HepG2 (cell line): ENCODE measurements around the gene NEDD8. TPM values are rescaled to one million over a fixed set of nuclear protein-coding genes. Genes with fewer than 3 reads are reported as not detected.

ENCODE experiments used
- ARNTL ChIP-seq: sonication (generic); formaldehyde crosslinking; IDR thresholded peaks from 2 replicates; pipeline ENCODE4 v1.4.0; 2020; ENCODE audit warnings: mild to moderate bottlenecking, missing genetic modification reagents
- FOXM1 ChIP-seq: sonication (generic); formaldehyde crosslinking; IDR thresholded peaks from 2 replicates; pipeline ENCODE4 v1.5.0; 2020; ENCODE audit warnings: missing genetic modification reagents
- HDAC1 ChIP-seq: sonication (generic); formaldehyde crosslinking; IDR thresholded peaks from 2 replicates; pipeline ENCODE4 v1.5.1; 2020; ENCODE audit warnings: mild to moderate bottlenecking, missing genetic modification reagents
- HNRNPH1 ChIP-seq: fragments of 200-400 bp; formaldehyde crosslinking; optimal IDR thresholded peaks from 2 replicates; pipeline ENCODE3; 2017; ENCODE audit warnings: mild to moderate bottlenecking, low read depth, low read length
- HNRNPL ChIP-seq: fragments of 200-400 bp; formaldehyde crosslinking; IDR thresholded peaks from 2 replicates; pipeline ENCODE4 v1.6.1; 2017; ENCODE audit warnings: mild to moderate bottlenecking, low read depth, low read length
- MTA1 ChIP-seq: sonication (generic); formaldehyde crosslinking; IDR thresholded peaks from 2 replicates; pipeline ENCODE4 v1.4.0; 2020; ENCODE audit warnings: missing genetic modification reagents, mild to moderate bottlenecking, borderline replicate concordance
- NFIB ChIP-seq: sonication (generic); formaldehyde crosslinking; IDR thresholded peaks from 2 replicates; pipeline ENCODE4 v1.9.0; 2021; ENCODE audit warnings: missing genetic modification reagents, mild to moderate bottlenecking, borderline replicate concordance
- NFYC ChIP-seq: IDR thresholded peaks from 2 replicates; pipeline ENCODE4 v1.6.1; 2016; ENCODE audit warnings: missing genetic modification reagents, missing compliant biosample characterization
- NR2C2 ChIP-seq: sonication (generic); formaldehyde crosslinking; IDR thresholded peaks from 2 replicates; pipeline ENCODE4 v1.4.0; 2020; ENCODE audit warnings: missing genetic modification reagents, mild to moderate bottlenecking, moderate library complexity, borderline replicate concordance
- SALL1 ChIP-seq: sonication (generic); formaldehyde crosslinking; IDR thresholded peaks from 2 replicates; pipeline ENCODE4 v1.8.0; 2022; ENCODE audit warnings: mild to moderate bottlenecking, missing genetic modification reagents
- SMARCC2 ChIP-seq: fragments of 450-650 bp; IDR thresholded peaks from 2 replicates; pipeline ENCODE4 v1.6.1; 2017; ENCODE audit warnings: antibody characterized with exemption, mild to moderate bottlenecking
- SSRP1 ChIP-seq: IDR thresholded peaks from 2 replicates; pipeline ENCODE4 v1.6.1; 2016; ENCODE audit warnings: control low read depth
- SYNCRIP ChIP-seq: fragments of 200-400 bp; formaldehyde crosslinking; IDR thresholded peaks from 2 replicates; pipeline ENCODE4 v1.6.1; 2018; ENCODE audit warnings: mild to moderate bottlenecking, low read depth, low read length; ENCODE audit not compliant: insufficient read depth
- TGIF2 ChIP-seq: IDR thresholded peaks from 2 replicates; pipeline ENCODE4 v1.6.1; 2016; ENCODE audit warnings: control low read depth, missing compliant biosample characterization
- ZFY ChIP-seq: sonication (generic); formaldehyde crosslinking; IDR thresholded peaks from 2 replicates; pipeline ENCODE4 v1.4.0; 2020; ENCODE audit warnings: missing genetic modification reagents
- ZNF230 ChIP-seq: sonication (generic); formaldehyde crosslinking; IDR thresholded peaks from 2 replicates; pipeline ENCODE4 v1.4.0; 2020; ENCODE audit warnings: mild to moderate bottlenecking, missing genetic modification reagents
- ZNF292 ChIP-seq: sonication (generic); formaldehyde crosslinking; IDR thresholded peaks from 2 replicates; pipeline ENCODE4 v1.8.1; 2022; ENCODE audit warnings: mild to moderate bottlenecking, low read depth, missing genetic modification reagents, borderline replicate concordance
- ZNF468 ChIP-seq: sonication (generic); formaldehyde crosslinking; IDR thresholded peaks from 2 replicates; pipeline ENCODE4 v1.8.0; 2022; ENCODE audit warnings: mild to moderate bottlenecking, moderate library complexity, missing genetic modification reagents
- ZNF496 ChIP-seq: sonication (generic); formaldehyde crosslinking; IDR thresholded peaks from 2 replicates; pipeline ENCODE4 v1.8.1; 2023; ENCODE audit warnings: mild to moderate bottlenecking, moderate library complexity, missing genetic modification reagents; ENCODE audit not compliant: insufficient replicate concordance
- polyA plus RNA-seq, 8 experiments: library from polyadenylated mRNA; depleted of rRNA in 3 of 8; stranded (reverse) in 7 of 8; unstranded in 1 of 8; fragments of >200 nt; fragmentation: Illumina TruSeq in 4 of 8; extraction: Trizol in 4 of 8; gene quantifications; 2 replicates each; pipeline versions ENCODE4 v1.2.1 to v1.2.3, GENCODE V29; 2011 to 2016; ENCODE audit warnings: low read depth in 4 of 8, missing spikeins in 1 of 8, mixed read lengths in 1 of 8; ENCODE audit not compliant: insufficient read depth in 1 of 8
- total RNA-seq, 5 experiments: library from RNA; depleted of rRNA; stranded (reverse); fragments of >200 nt; fragmentation: Illumina TruSeq; extraction: Trizol; gene quantifications; 2 replicates each; pipeline ENCODE4 v1.2.3, GENCODE V29; 2016; ENCODE audit warnings: low read depth in 1 of 5
- TF ChIP-seq, protein P1 (sequence below): sonication (generic); formaldehyde crosslinking; IDR thresholded peaks from 2 replicates; pipeline ENCODE4 v1.5.0; 2020; ENCODE audit warnings: missing genetic modification reagents
- TF ChIP-seq, protein P2 (sequence below): sonication (generic); formaldehyde crosslinking; IDR thresholded peaks from 2 replicates; pipeline ENCODE4 v1.5.0; 2020; ENCODE audit warnings: missing genetic modification reagents
- TF ChIP-seq, protein P3 (sequence below): IDR thresholded peaks from 2 replicates; pipeline ENCODE4 v1.6.1; 2016; ENCODE audit warnings: low read depth, missing genetic modification reagents, missing compliant biosample characterization
- TF ChIP-seq, protein P4 (sequence below): IDR thresholded peaks from 2 replicates; pipeline ENCODE4 v1.6.1; 2016

Gene NEDD8
- total and polyA plus RNA-seq, 2 of the 13 experiments (the other 11 are each of a cell fraction or from before 2014, with no cell fraction given): 535 to 713 TPM

DNA sequence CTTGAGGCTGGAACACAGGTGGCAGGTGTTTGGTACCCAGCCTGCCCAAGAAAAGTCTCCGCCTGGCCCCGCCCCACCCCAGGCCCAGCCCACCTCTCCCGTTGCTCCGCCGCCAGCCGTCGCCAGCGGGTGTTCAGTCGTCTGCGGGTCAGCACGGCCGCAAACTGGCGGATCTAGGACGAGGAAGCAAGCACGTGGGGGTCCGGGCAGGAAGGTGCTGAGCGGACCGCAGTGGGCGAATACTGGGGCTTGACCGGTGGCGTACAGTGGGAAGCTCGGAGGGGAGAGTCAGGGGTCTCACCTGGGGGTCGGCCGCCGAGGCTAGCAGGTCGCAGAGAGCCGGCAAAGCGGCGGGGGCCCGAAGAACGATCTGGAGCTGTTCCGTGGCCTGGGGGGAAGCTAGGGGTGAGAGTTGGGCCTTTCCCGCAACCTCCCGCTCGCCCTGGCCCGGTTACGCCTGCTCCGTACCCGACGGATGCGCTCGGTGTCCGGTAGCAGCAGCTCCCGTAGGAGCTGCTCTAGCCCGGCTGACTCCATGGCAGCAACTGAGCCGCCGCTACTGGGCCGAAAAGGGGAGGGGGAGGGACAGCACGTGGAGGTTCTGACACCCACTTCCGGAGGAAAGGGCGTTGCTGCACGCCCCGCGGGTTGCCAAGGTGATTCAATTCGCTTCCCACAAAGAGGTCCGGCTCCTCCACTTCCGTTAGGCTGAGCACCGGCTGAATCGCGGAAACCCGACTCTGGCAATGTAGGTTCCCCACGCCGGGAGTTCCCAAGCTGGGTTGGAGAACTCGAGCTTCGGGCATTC lies 43.7 kb downstream of the NEDD8 start, which contains the start of gene IPO4 (continued):
- TF ChIP-seq FOXM1 (CRISPR knock-in tag) (no peak), ZNF496 (CRISPR knock-in tag) (no peak), NFIB (CRISPR knock-in tag) (peak; percentile 93; the same call in 1 of the 2 replicates), SALL1 (CRISPR knock-in tag) (peak; percentile 97), SSRP1 (peak; percentile 76), HNRNPH1 (peak; percentile 94), HDAC1 (CRISPR knock-in tag) (no peak), ZNF230 (no peak; the same call in 1 of the 2 replicates), ZFY (CRISPR knock-in tag) (peak; percentile 96), NFYC (CRISPR knock-in tag) (peak; percentile 73), ZNF292 (CRISPR knock-in tag) (peak; percentile 78; the same call in 1 of the 2 replicates), NR2C2 (CRISPR knock-in tag) (peak; percentile 98), MTA1 (CRISPR knock-in tag) (peak; percentile 92), ARNTL (CRISPR knock-in tag) (peak; percentile 97), SMARCC2 (no peak; the same call in 1 of the 2 replicates), ZNF468 (peak; percentile 87; the same call in 1 of the 2 replicates), TGIF2 (CRISPR knock-in tag) (peak; percentile 99), SYNCRIP (no peak), HNRNPL (peak; percentile 62; the same call in 1 of the 2 replicates)
- TF ChIP-seq, protein P1, sequence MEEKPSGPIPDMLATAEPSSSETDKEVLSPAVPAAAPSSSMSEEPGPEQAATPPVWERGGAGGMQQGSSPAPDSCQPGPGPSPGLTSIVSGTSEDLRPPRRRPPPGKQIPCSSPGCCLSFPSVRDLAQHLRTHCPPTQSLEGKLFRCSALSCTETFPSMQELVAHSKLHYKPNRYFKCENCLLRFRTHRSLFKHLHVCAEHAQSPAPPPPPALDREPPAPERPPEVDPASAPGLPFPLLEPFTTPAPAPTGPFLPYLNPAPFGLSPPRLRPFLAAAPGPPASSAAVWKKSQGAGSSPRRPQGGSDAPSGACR: peak; percentile 100
- TF ChIP-seq, protein P2, sequence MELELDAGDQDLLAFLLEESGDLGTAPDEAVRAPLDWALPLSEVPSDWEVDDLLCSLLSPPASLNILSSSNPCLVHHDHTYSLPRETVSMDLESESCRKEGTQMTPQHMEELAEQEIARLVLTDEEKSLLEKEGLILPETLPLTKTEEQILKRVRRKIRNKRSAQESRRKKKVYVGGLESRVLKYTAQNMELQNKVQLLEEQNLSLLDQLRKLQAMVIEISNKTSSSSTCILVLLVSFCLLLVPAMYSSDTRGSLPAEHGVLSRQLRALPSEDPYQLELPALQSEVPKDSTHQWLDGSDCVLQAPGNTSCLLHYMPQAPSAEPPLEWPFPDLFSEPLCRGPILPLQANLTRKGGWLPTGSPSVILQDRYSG (CRISPR knock-in tag): peak; percentile 97
- TF ChIP-seq, protein P3, sequence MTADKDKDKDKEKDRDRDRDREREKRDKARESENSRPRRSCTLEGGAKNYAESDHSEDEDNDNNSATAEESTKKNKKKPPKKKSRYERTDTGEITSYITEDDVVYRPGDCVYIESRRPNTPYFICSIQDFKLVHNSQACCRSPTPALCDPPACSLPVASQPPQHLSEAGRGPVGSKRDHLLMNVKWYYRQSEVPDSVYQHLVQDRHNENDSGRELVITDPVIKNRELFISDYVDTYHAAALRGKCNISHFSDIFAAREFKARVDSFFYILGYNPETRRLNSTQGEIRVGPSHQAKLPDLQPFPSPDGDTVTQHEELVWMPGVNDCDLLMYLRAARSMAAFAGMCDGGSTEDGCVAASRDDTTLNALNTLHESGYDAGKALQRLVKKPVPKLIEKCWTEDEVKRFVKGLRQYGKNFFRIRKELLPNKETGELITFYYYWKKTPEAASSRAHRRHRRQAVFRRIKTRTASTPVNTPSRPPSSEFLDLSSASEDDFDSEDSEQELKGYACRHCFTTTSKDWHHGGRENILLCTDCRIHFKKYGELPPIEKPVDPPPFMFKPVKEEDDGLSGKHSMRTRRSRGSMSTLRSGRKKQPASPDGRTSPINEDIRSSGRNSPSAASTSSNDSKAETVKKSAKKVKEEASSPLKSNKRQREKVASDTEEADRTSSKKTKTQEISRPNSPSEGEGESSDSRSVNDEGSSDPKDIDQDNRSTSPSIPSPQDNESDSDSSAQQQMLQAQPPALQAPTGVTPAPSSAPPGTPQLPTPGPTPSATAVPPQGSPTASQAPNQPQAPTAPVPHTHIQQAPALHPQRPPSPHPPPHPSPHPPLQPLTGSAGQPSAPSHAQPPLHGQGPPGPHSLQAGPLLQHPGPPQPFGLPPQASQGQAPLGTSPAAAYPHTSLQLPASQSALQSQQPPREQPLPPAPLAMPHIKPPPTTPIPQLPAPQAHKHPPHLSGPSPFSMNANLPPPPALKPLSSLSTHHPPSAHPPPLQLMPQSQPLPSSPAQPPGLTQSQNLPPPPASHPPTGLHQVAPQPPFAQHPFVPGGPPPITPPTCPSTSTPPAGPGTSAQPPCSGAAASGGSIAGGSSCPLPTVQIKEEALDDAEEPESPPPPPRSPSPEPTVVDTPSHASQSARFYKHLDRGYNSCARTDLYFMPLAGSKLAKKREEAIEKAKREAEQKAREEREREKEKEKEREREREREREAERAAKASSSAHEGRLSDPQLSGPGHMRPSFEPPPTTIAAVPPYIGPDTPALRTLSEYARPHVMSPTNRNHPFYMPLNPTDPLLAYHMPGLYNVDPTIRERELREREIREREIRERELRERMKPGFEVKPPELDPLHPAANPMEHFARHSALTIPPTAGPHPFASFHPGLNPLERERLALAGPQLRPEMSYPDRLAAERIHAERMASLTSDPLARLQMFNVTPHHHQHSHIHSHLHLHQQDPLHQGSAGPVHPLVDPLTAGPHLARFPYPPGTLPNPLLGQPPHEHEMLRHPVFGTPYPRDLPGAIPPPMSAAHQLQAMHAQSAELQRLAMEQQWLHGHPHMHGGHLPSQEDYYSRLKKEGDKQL: no peak; the same call in none of the 2 replicates
- TF ChIP-seq, protein P4, sequence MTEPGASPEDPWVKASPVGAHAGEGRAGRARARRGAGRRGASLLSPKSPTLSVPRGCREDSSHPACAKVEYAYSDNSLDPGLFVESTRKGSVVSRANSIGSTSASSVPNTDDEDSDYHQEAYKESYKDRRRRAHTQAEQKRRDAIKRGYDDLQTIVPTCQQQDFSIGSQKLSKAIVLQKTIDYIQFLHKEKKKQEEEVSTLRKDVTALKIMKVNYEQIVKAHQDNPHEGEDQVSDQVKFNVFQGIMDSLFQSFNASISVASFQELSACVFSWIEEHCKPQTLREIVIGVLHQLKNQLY: peak; percentile 92
